ENCODE results near the gene PINLYP.

- TF ChIP-seq CTCF (IDR thresholded peaks at IDR 0.05): no peak
- no peak for TF ChIP-seq EP300 (IDR thresholded peaks at IDR 0.05)
These were observed 5.3 kb upstream of the PINLYP start for GRCh38 chr19:43570174-43570791.
